Smooth muscle cell of bladder (primary cell): ENCODE data around the gene RSPH9. TPM values are rescaled to one million over a fixed set of nuclear protein-coding genes. Genes with fewer than 3 reads are reported as not detected.

Experiments
- total RNA-seq: library from RNA; depleted of rRNA; stranded (reverse); fragments of >200 nt; gene quantifications from 2 replicates; pipeline ENCODE4 v1.2.3, GENCODE V29; 2014

Gene RSPH9
- 0.85 and 1.0 TPM in 2 replicates for total RNA-seq

GRCh38 chr6:43644940-43645612 lies at the start of gene RSPH9:
Gene RSPH9 (plus strand): TSS chr6:43645036. CDS start chr6:43645099, 63 bp downstream.

GRCh38 chr6:43629104-43629504 lies 15.7 kb upstream of the RSPH9 start, which contains the start of gene GTPBP2:
Gene GTPBP2 (minus strand): TSS chr6:43629264. CDS start chr6:43629162, 102 bp downstream.

GRCh38 chr6:43635387-43636307 lies 9.2 kb upstream of the RSPH9 start, which contains the start of gene MAD2L1BP:
Gene MAD2L1BP (plus strand): TSS chr6:43635840. CDS start chr6:43635876, 36 bp downstream.

GRCh38 chr6:43687437-43688347 lies 42.9 kb downstream of the RSPH9 start, which contains the start of gene MRPS18A:
Gene MRPS18A (minus strand): TSS chr6:43687791. CDS start chr6:43687779, 12 bp downstream.

Other genes with a start within 250 kb of the RSPH9 start
- 16.5 and 17.3 TPM in 2 replicates for gene ABCC10, start 217.5 kb upstream of the RSPH9 start, total RNA-seq
- gene DLK2, start 189.5 kb upstream of the RSPH9 start, total RNA-seq, result 0.28 and 0.37 TPM in 2 replicates
- 7.4 and 9.3 TPM in 2 replicates for gene TJAP1, start 167.5 kb upstream of the RSPH9 start, total RNA-seq
- 0.28 and 0.65 TPM in 2 replicates for gene LRRC73, start 134.7 kb upstream of the RSPH9 start, total RNA-seq
- gene YIPF3, start 128.1 kb upstream of the RSPH9 start, total RNA-seq, result 120 and 141 TPM in 2 replicates
- 23.9 and 28.4 TPM in 2 replicates for gene POLR1C, start 127.9 kb upstream of the RSPH9 start, total RNA-seq
- gene XPO5, start 69.0 kb upstream of the RSPH9 start, total RNA-seq, result 15.6 and 19.1 TPM in 2 replicates
- gene POLH, start 68.9 kb upstream of the RSPH9 start, total RNA-seq, result 16.4 and 21.5 TPM in 2 replicates
- gene GTPBP2, start 15.8 kb upstream of the RSPH9 start, total RNA-seq, result 49.7 and 65.1 TPM in 2 replicates
- 15.8 and 17.9 TPM in 2 replicates for gene MAD2L1BP, start 9.2 kb upstream of the RSPH9 start, total RNA-seq
- gene MRPS18A, start 42.8 kb downstream of the RSPH9 start, total RNA-seq, result 35.8 and 46.6 TPM in 2 replicates
- 160 and 284 TPM in 2 replicates for gene VEGFA, start 125.2 kb downstream of the RSPH9 start, total RNA-seq